ENCODE measurements around the gene LTF. TPM values are rescaled to one million over a fixed set of nuclear protein-coding genes. Genes with fewer than 3 reads are reported as not detected.

LTF gene
- total and polyA plus RNA-seq, 10 of the 15 experiments (the other 5 are each of a cell fraction or from before 2014, with no cell fraction given): 0.03 to 0.31 TPM; not detected in 8

DNA sequence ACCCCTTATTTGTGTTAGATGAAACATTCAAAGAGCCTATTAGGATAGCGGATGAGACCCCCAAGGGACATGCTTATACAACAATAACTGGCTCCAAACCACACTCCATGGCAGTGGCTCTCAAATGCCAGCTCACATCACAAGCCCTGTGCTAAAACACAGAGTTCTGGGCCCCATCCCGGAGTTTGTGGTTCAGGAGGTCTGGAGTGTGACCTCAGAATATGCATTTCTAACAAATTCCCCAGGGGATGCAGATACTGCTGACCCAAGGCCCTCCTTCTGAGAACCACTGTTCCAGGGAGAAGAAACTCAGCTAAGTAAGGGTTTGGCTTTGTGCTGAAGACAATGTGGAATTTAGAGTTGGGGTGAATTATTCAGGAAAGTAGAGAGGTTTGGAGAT, 54.0 kb downstream of the LTF start (continued):
- TF ChIP-seq PAX8 (IDR thresholded peaks at IDR 0.05): no peak
- no peak for TF ChIP-seq SREBF1 (IDR thresholded peaks at IDR 0.05; ENCODE audit: low read length)

DNA sequence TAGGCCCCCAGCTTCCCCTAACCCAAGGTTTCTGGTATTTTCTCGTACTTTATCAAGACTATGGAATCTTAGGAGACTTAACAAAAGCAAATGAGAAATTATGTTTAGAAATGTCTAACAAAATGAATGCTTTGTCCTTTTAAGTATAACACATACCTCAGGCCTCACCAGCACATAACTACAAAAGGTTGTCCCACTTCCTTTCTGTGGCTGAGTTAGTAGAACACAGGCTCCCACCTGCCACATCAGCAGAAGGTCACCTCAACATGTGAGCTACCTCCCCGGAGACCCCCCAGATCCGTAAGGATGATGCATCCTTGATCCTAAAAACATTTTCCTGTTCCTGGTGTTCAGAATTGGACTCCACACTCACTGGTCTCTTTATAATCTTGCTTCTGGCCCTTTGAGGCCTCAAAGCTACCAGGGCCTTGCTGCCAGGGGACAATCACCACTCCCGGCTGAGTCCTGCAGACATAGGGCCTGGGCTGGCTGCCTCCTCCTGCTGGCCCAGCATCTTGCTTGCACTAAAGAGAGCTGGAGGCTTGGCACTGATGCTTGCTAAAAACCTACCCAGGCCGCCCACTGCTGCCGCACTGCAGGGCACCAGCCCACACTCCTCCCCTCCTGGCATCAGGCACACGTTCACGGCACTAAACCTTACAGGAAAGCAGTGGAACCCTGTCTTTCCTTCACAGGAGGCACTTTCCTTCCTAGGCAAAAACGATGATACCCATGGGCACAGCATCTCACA, 54.8 kb downstream of the LTF start:
- 74% methylated on average over 9 of the region's 9 CpGs for WGBS (ENCODE audit: insufficient coverage, insufficient replicate concordance, low lambda C conversion rate, missing lambda C conversion rate)
- RAD21 ChIA-PET (ENCODE audit: unreplicated experiment): no interaction called here
- ATAC-seq: no peak

More for the DNA sequence above, 54.8 kb downstream of the LTF start:
- POLR2A ChIA-PET: no interaction called here
- H3K9ac ChIP-seq (ENCODE audit: control insufficient read depth, insufficient read depth, low read length): no peak overlapping the region
- H2AFZ ChIP-seq (ENCODE audit: control insufficient read depth, low read depth, low read length): no peak overlapping the region
- TF ChIP-seq EGR1 (IDR thresholded peaks at IDR 0.05; ENCODE audit: borderline replicate concordance in 1 of 2, low read depth in 2 of 2, low read length in 2 of 2) (no peak), POLR2AphosphoS5 (IDR thresholded peaks at IDR 0.05; ENCODE audit: low read length) (no peak), GABPA (IDR thresholded peaks at IDR 0.05; ENCODE audit: low read depth) (no peak), ZNF384 (IDR thresholded peaks at IDR 0.05; ENCODE audit: borderline replicate concordance, low read depth, low read length) (no peak), CHD2 (IDR thresholded peaks at IDR 0.05; ENCODE audit: borderline replicate concordance, low read depth, low read length) (no peak)
- TF ChIP-seq, protein P1, sequence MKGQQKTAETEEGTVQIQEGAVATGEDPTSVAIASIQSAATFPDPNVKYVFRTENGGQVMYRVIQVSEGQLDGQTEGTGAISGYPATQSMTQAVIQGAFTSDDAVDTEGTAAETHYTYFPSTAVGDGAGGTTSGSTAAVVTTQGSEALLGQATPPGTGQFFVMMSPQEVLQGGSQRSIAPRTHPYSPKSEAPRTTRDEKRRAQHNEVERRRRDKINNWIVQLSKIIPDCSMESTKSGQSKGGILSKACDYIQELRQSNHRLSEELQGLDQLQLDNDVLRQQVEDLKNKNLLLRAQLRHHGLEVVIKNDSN (IDR thresholded peaks at IDR 0.05; ENCODE audit: borderline replicate concordance, extremely low read length, insufficient read depth, low read depth, low read length): no peak
- no peak overlapping the region for H3K4me2 ChIP-seq (ENCODE audit: control insufficient read depth, insufficient read depth)
- BruUV-seq (replicated peaks): no TSS peak
- in situ Hi-C loops (cut with MboI) (no loop called here), intact Hi-C loops (cut with micrococcal nuclease; ENCODE audit: unreplicated experiment) (no loop called here)
- H3K36me3 ChIP-seq (ENCODE audit: control insufficient read depth in 2 of 2, insufficient read depth in 2 of 2, low read length in 1 of 2): no peaks in the 10 kb centered on the region
- H3K9me3 ChIP-seq (replicated peaks; ENCODE audit: control insufficient read depth, insufficient read depth, low read length): no peaks in the 10 kb centered on the region
- no peaks in the 10 kb centered on the region for H3K79me2 ChIP-seq (ENCODE audit: control insufficient read depth, insufficient read depth, low read length)
- FAIRE-seq (no peak), DNase-seq (ENCODE audit: low read depth, low spot score) (no peak)
- no peak overlapping the region for H3K4me3 ChIP-seq
- no peak overlapping the region for H3K27ac ChIP-seq (ENCODE audit: control insufficient read depth, insufficient read depth)
- H3K4me1 ChIP-seq (ENCODE audit: control insufficient read depth, insufficient read depth, low read length): peaks cover 11% of the 10 kb centered on the region
- no peaks in the 10 kb centered on the region for H4K20me1 ChIP-seq (ENCODE audit: control insufficient read depth, insufficient read depth)
- H3K27me3 ChIP-seq (replicated peaks in 1 of 2; ENCODE audit: control insufficient read depth in 2 of 2, insufficient read depth in 2 of 2, low read length in 1 of 2): no peaks in the 10 kb centered on the region
- CTCF ChIA-PET: interaction anchor here (1.9 kb wide), 1 partner anchor 40 kb away, joined by 7 read pairs; the partner anchor contains the start of gene CCR5
- SMC1A ChIA-PET (ENCODE audit: uncharacterized antibody, unreplicated experiment): interaction anchor here (1.3 kb wide), 1 partner anchor 32 kb away, joined by 3 read pairs; no protein-coding TSS in a partner anchor

Measured in GM12878 (cell line).